Endothelial cell of umbilical vein (primary cell): ENCODE data around the gene SPSB2. TPM values are rescaled to one million over a fixed set of nuclear protein-coding genes. Genes with fewer than 3 reads are reported as not detected.
"Not testable (repeated sequence)": the region's sequence is repeated elsewhere in the genome, so short reads cannot be mapped to it uniquely, and the experiment has no call there.

Experiments
- BruUV-seq: library from RNA; stranded (reverse); fragments of 400-500 nt; replicated peaks from 2 replicates; lab custom pipeline; 2021; lab: Mats Ljungman, UMichigan
- CTCF ChIA-PET: fragments of 300-600, 350-600 bp; sonication (Branson Sonifier 250); formaldehyde crosslinking; loops from one replicate; lab custom pipeline; 2021; ENCODE audit warnings: antibody characterized with exemption, inconsistent platforms; lab: Charles Lee
- POLR2A ChIA-PET: fragments of 300-600, 350-600 bp; sonication (Branson Sonifier 250); formaldehyde crosslinking; loops from one replicate; lab custom pipeline; 2021; ENCODE audit warnings: antibody characterized with exemption, inconsistent platforms; lab: Charles Lee
- DNase-seq: peaks from one replicate; pipeline ENCODE4 v3.0.0-alpha.2; 2011; ENCODE audit warnings: low read depth, low spot score
- FAIRE-seq: peaks from 2 replicates; lab custom pipeline; 2011; peaks lifted over from hg19 to GRCh38; lab: Jason Lieb, UNC
- H2AFZ ChIP-seq: 2 replicates; pipeline ENCODE4 v1.6.0; 2012; ENCODE audit warnings: low read depth, low read length, control low read depth, inconsistent platforms
- H3K27ac ChIP-seq: 2 replicates; pipeline ENCODE4 v1.5.1; 2011; ENCODE audit warnings: low read depth, mild to moderate bottlenecking, control low read depth, low read length, moderate library complexity; ENCODE audit not compliant: insufficient read depth
- H3K27me3 ChIP-seq, 2 experiments: 2 replicates each; pipeline versions ENCODE4 v1.6.0 to v1.6.1; 2011; ENCODE audit warnings: low read length in 2 of 2, mixed read lengths in 1 of 2; ENCODE audit not compliant: control insufficient read depth in 2 of 2, insufficient read depth in 2 of 2
- H3K36me3 ChIP-seq, 2 experiments: 2 replicates in 1 of 2; 3 replicates in 1 of 2; pipeline ENCODE4 v1.5.1; 2011; ENCODE audit warnings: low read length in 2 of 2, mild to moderate bottlenecking in 1 of 2, moderate library complexity in 1 of 2; ENCODE audit not compliant: control insufficient read depth in 2 of 2, insufficient read depth in 2 of 2; ENCODE audit errors: extremely low read depth in 1 of 2
- H3K4me1 ChIP-seq: 3 replicates; pipeline ENCODE4 v1.5.1; 2011; ENCODE audit warnings: mild to moderate bottlenecking, low read length; ENCODE audit not compliant: control insufficient read depth, insufficient read depth; ENCODE audit errors: extremely low read depth
- H3K4me2 ChIP-seq: 2 replicates; pipeline ENCODE4 v1.6.1; 2011; ENCODE audit warnings: low read length, control low read depth, mixed read lengths; ENCODE audit not compliant: insufficient read depth
- H3K4me3 ChIP-seq, 3 experiments: fragments of 200-600 bp in 1 of 3; sonication (generic), shearing (Covaris generic) in 1 of 3; replicated peaks in 1 of 3; 2 replicates each; pipeline ENCODE4 v1.5.1; 2011 to 2016; ENCODE audit warnings: control low read depth in 3 of 3, low read length in 3 of 3, mild to moderate bottlenecking in 2 of 3, inconsistent platforms in 1 of 3, low read depth in 1 of 3, moderate library complexity in 1 of 3; ENCODE audit not compliant: insufficient read depth in 1 of 3
- H3K79me2 ChIP-seq: 2 replicates; pipeline ENCODE4 v1.6.0; 2012; ENCODE audit warnings: low read length, inconsistent platforms; ENCODE audit not compliant: control insufficient read depth, insufficient read depth
- H3K9ac ChIP-seq: replicated peaks from 2 replicates; pipeline ENCODE3; 2011; ENCODE audit warnings: low read length, control low read depth; ENCODE audit not compliant: insufficient read depth; ENCODE audit errors: extremely low read depth
- H3K9me1 ChIP-seq: replicated peaks from 3 replicates; pipeline ENCODE4 v1.6.0; 2011; ENCODE audit warnings: mild to moderate bottlenecking, low read length; ENCODE audit not compliant: control insufficient read depth, insufficient read depth; ENCODE audit errors: extremely low read depth
- H3K9me3 ChIP-seq: replicated peaks from 2 replicates; pipeline ENCODE4 v1.5.1; 2012; ENCODE audit warnings: low read length, inconsistent platforms; ENCODE audit not compliant: control insufficient read depth, insufficient read depth
- H4K20me1 ChIP-seq: replicated peaks from 2 replicates; pipeline ENCODE3; 2011; ENCODE audit warnings: mild to moderate bottlenecking, low read length; ENCODE audit not compliant: control insufficient read depth, insufficient read depth; ENCODE audit errors: extremely low read depth
- EZH2 ChIP-seq: IDR thresholded peaks from 2 replicates; pipeline ENCODE4 v1.6.1; 2012; ENCODE audit warnings: borderline replicate concordance, low read depth, mild to moderate bottlenecking, moderate library complexity, low read length, inconsistent platforms; ENCODE audit not compliant: severe bottlenecking
- POLR2A ChIP-seq: IDR thresholded peaks from 2 replicates; pipeline ENCODE4 v1.6.1; 2012; ENCODE audit warnings: low read depth, mild to moderate bottlenecking, control low read depth, low read length
- POLR2AphosphoS5 ChIP-seq: IDR thresholded peaks from 2 replicates; pipeline ENCODE4 v1.6.1; 2012; ENCODE audit warnings: low read depth, mild to moderate bottlenecking, control low read depth, low read length, moderate library complexity; ENCODE audit not compliant: insufficient read depth
- dilution Hi-C: fragments of 300-500 bp; cut with MboI; formaldehyde crosslinking; loops from one replicate; pipeline ENCODE4 v1.15.0; 2019; ENCODE audit warnings: low sequenced_read_pairs; ENCODE audit not compliant: extremely low pct_ligation_motif_present
- intact Hi-C: fragments of 100-400 bp; cut with micrococcal nuclease; formaldehyde crosslinking; loops from one replicate; pipeline ENCODE4 v1.10.0; 2022
- polyA plus RNA-seq, 4 experiments: library from polyadenylated mRNA; depleted of rRNA in 3 of 4; stranded (reverse) in 3 of 4; unstranded in 1 of 4; fragments of >200 nt; gene quantifications; 2 replicates each; pipeline versions ENCODE4 v1.2.1 to v1.2.3, GENCODE V29; 2011 to 2012; ENCODE audit warnings: missing spikeins in 1 of 4
- total RNA-seq: library from RNA; stranded (reverse); gene quantifications from 2 replicates; pipeline ENCODE4 v1.2.3, GENCODE V29; 2021

SPSB2 gene
- total and polyA plus RNA-seq, 2 donors (not counting 3 experiments of a cell fraction or from before 2014, with no cell fraction given): 3.8 to 6.9 TPM

- Histone ChIP-seq H3K9me3 (no peaks in the 10 kb centered on the region), H3K27me3 (no peaks in the 10 kb centered on the region), H3K79me2 (peaks cover 40% of the 10 kb centered on the region), H3K36me3 (peaks cover 0 to 22% of the 10 kb centered on the region in 2 experiments), H3K9ac (no peak overlapping the region), H3K4me2 (peak overlapping the region; percentile 98), H3K27ac (no peak overlapping the region), H3K9me1 (no peaks in the 10 kb centered on the region), H4K20me1 (no peaks in the 10 kb centered on the region), H2AFZ (no peak overlapping the region), H3K4me3 (peak overlapping the region in 1 of 3 experiments; percentile 84), H3K4me1 (peaks cover 41% of the 10 kb centered on the region)
- dilution Hi-C loops: no loop called here
- BruUV-seq: no TSS peak
- CTCF ChIA-PET: interaction anchor here (1.9 to 4.3 kb wide), 10 partner anchors 10 to 237 kb away, joined by 5 to 74 read pairs (median 16); partner anchors contain the start of genes C12orf57, C1RL, CDCA3 and MLF2
- intact Hi-C loops: loop anchor here (5.0 kb wide), 2 partner anchors 221 to 236 kb away; partner anchors contain the start of genes C1R and C1RL
- FAIRE-seq: peak; percentile 15
- POLR2A ChIA-PET: interaction anchor here (0.6 to 1.1 kb wide), 2 partner anchors 72 to 99 kb away, joined by 4 to 8 read pairs; partner anchors contain the start of genes C12orf57, LAG3 and RNU7-1
- DNase-seq: no peak
- TF ChIP-seq EZH2 (no peak), POLR2AphosphoS5 (peak; percentile 39), POLR2A (peak; percentile 38)
Observed at GRCh38 chr12:6871052-6871957, 1.8 kb downstream of the SPSB2 start.

DNA sequence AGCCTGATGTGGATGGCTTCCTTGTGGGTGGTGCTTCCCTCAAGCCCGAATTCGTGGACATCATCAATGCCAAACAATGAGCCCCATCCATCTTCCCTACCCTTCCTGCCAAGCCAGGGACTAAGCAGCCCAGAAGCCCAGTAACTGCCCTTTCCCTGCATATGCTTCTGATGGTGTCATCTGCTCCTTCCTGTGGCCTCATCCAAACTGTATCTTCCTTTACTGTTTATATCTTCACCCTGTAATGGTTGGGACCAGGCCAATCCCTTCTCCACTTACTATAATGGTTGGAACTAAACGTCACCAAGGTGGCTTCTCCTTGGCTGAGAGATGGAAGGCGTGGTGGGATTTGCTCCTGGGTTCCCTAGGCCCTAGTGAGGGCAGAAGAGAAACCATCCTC lies 2.8 kb downstream of the SPSB2 start:
- H3K4me2 ChIP-seq, H3K27me3 ChIP-seq, H3K9me3 ChIP-seq, H4K20me1 ChIP-seq, DNase-seq, dilution Hi-C loops, H2AFZ ChIP-seq, H3K9me1 ChIP-seq, H3K4me3 ChIP-seq, H3K9ac ChIP-seq, H3K27ac ChIP-seq, FAIRE-seq: not testable (repeated sequence)
- TF ChIP-seq POLR2A: peak; percentile 13
- BruUV-seq: TSS peak; percentile 44
- intact Hi-C loops: loop anchor here (5.0 kb wide), 2 partner anchors 222 to 237 kb away; partner anchors contain the start of genes C1R and C1RL
- ChIA-PET CTCF (interaction anchor here (1.4 to 3.9 kb wide), 5 partner anchors 55 to 238 kb away, joined by 5 to 27 read pairs (median 21); partner anchors contain the start of genes C12orf57, C1RL and RNU7-1), POLR2A (interaction anchor here (1.1 kb wide), 1 partner anchor 73 kb away, joined by 4 read pairs; the partner anchor contains the start of genes C12orf57 and RNU7-1)
- Histone ChIP-seq H3K79me2 (peaks cover 40% of the 10 kb centered on the region), H3K4me1 (peaks cover 41% of the 10 kb centered on the region), H3K36me3 (peaks cover 0 to 21% of the 10 kb centered on the region in 2 experiments)
